T-helper 2 cell treated with Interferon-gamma antibody and Interleukin-4, amounts not matched to agents 5 μg/mL and 100 μg/mL, for 36 hours (primary cell): ENCODE data around the gene IRF4.

Experiments
- DNase-seq: peaks from one replicate; pipeline ENCODE4 v3.0.0; 2021; ENCODE audit warnings: low spot score
- H3K27ac Mint-ChIP-seq: one replicate; pipeline ENCODE4 v1.8.0; 2021; ENCODE audit warnings: mild to moderate bottlenecking, mixed read lengths
- H3K27me3 Mint-ChIP-seq: one replicate; pipeline ENCODE4 v1.8.0; 2021; ENCODE audit warnings: low read depth, mixed read lengths
- H3K36me3 Mint-ChIP-seq: one replicate; pipeline ENCODE4 v1.8.0; 2021; ENCODE audit warnings: low read depth, mixed read lengths
- H3K4me1 Mint-ChIP-seq: one replicate; pipeline ENCODE4 v1.8.0; 2021; ENCODE audit warnings: low read depth, mixed read lengths
- H3K4me3 Mint-ChIP-seq: one replicate; pipeline ENCODE4 v1.8.0; 2022; ENCODE audit warnings: mild to moderate bottlenecking, moderate library complexity, mixed read lengths
- H3K9me3 Mint-ChIP-seq: one replicate; pipeline ENCODE4 v1.8.0; 2021; ENCODE audit warnings: mixed read lengths

IRF4 gene

GRCh38 chr6:454148-454991 lies 62.8 kb downstream of the IRF4 start:
- Mint-ChIP-seq H3K4me3 (no peak overlapping the region), H3K27ac (no peak overlapping the region), H3K36me3 (peaks cover 10% of the 10 kb centered on the region), H3K27me3 (peaks cover 3% of the 10 kb centered on the region), H3K4me1 (peaks cover 16% of the 10 kb centered on the region), H3K9me3 (peaks cover 25% of the 10 kb centered on the region)
- no peak for DNase-seq

- no peak for DNase-seq
- Mint-ChIP-seq H3K36me3 (peaks cover 10% of the 10 kb centered on the region), H3K27ac (no peak overlapping the region), H3K4me3 (no peak overlapping the region), H3K9me3 (peaks cover 25% of the 10 kb centered on the region), H3K4me1 (peaks cover 17% of the 10 kb centered on the region), H3K27me3 (peaks cover 3% of the 10 kb centered on the region)
Measured at GRCh38 chr6:455006-455585, 63.5 kb downstream of the IRF4 start.

DNA sequence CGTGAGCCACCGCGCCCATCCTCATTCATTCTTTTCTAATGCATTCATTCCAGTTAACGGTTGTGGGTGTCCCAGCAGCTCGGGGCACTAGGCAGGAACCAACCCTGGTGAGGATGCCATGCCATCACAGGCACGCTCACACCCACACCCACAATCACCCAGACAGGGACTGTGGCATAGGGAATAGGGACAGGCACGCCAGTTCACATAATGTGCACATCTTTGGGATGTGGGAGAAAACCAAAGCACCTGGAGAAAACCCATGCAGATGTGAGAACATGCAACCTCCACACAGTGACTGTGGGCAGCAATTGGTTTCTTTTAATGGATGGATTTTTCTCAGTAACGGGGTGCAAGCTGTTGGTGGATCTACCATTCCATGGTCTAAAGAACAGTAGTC lies 64.3 kb downstream of the IRF4 start:
- Mint-ChIP-seq H3K4me1 (peaks cover 24% of the 10 kb centered on the region), H3K27ac (no peak overlapping the region), H3K27me3 (peaks cover 3% of the 10 kb centered on the region), H3K9me3 (peaks cover 21% of the 10 kb centered on the region), H3K36me3 (peaks cover 10% of the 10 kb centered on the region), H3K4me3 (no peak overlapping the region)
- no peak for DNase-seq

GRCh38 chr6:456358-456867 lies 64.9 kb downstream of the IRF4 start:
- Mint-ChIP-seq H3K27me3 (peaks cover 3% of the 10 kb centered on the region), H3K36me3 (peaks cover 10% of the 10 kb centered on the region), H3K27ac (no peak overlapping the region), H3K9me3 (peaks cover 21% of the 10 kb centered on the region), H3K4me3 (no peak overlapping the region), H3K4me1 (peaks cover 27% of the 10 kb centered on the region)
- DNase-seq: no peak

DNA sequence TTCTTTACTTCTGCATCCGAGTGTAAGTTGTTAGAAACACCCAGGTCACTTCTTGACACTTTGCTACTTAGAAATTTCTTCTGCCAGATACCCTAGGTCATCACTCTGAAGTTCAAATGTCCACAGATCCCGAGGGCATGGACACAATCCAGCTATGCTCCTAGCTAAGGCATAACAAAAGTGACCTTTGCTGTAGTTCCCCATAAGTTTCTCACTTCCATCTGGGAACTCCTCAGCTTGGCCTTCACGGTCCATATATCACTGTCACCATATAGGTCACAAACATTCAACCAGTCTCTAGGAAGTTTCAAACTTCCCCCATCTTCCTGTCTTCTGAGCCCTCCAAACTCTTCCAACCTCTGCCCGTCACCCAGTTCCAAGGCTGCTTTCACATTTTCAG lies 65.3 kb downstream of the IRF4 start:
- H3K27ac Mint-ChIP-seq: no peak overlapping the region
- H3K4me3 Mint-ChIP-seq: no peak overlapping the region
- peaks cover 21% of the 10 kb centered on the region for H3K9me3 Mint-ChIP-seq
- no peak for DNase-seq
- H3K4me1 Mint-ChIP-seq: peaks cover 30% of the 10 kb centered on the region
- peaks cover 10% of the 10 kb centered on the region for H3K36me3 Mint-ChIP-seq
- peaks cover 3% of the 10 kb centered on the region for H3K27me3 Mint-ChIP-seq
